Measurements from ENCODE around the gene FREY1.

DNA sequence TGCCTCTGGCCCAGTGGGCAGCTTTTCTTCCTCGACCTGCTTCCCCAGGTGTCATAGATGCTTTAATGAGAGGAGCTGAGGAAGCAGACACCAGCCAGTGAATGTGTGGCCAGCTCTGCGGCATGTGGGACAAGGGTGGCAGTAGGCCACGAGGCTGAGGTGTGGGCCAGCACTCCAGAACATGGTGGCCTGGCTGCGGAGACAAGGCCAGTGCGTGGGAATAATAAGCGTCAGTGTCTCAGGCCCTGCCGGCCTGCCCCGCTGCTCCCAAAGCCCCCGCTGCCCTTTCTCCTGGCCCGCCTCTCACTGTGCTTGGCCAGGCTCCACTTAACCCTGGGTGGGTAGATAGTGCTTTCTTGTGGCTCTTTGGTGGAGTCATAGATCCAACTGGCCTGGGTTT, 19.5 kb downstream of the FREY1 start:
- TF ChIP-seq, protein P1, sequence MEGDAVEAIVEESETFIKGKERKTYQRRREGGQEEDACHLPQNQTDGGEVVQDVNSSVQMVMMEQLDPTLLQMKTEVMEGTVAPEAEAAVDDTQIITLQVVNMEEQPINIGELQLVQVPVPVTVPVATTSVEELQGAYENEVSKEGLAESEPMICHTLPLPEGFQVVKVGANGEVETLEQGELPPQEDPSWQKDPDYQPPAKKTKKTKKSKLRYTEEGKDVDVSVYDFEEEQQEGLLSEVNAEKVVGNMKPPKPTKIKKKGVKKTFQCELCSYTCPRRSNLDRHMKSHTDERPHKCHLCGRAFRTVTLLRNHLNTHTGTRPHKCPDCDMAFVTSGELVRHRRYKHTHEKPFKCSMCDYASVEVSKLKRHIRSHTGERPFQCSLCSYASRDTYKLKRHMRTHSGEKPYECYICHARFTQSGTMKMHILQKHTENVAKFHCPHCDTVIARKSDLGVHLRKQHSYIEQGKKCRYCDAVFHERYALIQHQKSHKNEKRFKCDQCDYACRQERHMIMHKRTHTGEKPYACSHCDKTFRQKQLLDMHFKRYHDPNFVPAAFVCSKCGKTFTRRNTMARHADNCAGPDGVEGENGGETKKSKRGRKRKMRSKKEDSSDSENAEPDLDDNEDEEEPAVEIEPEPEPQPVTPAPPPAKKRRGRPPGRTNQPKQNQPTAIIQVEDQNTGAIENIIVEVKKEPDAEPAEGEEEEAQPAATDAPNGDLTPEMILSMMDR (conservative IDR thresholded peaks at IDR 0.05; ENCODE audit: low read length) = no peak
- TF ChIP-seq EZH2phosphoT487 (IDR thresholded peaks at IDR 0.05; ENCODE audit: borderline replicate concordance) = no peak

Data from Loucy (cell line).